ENCODE measurements around the gene PRR14L.
"Not testable (repeated sequence)": the region's sequence is repeated elsewhere in the genome, so short reads cannot be mapped to it uniquely, and the experiment has no call there.

PRR14L gene

GRCh38 chr22:31749636-31750364 is at the start of gene PRR14L:
Gene PRR14L (minus strand): TSS chr22:31750132. CDS start chr22:31738860, 11,272 bp downstream.
- DNase-seq = peak; percentile 98

GRCh38 chr22:31799358-31799757 is 49.4 kb upstream of the PRR14L start:
- not testable (repeated sequence) for DNase-seq

- DNase-seq = no peak
Measured at GRCh38 chr22:31790240-31790639, 40.3 kb upstream of the PRR14L start.

GRCh38 chr22:31789803-31790202 is 39.9 kb upstream of the PRR14L start:
- no peak for DNase-seq

GRCh38 chr22:31776231-31776630 is 26.3 kb upstream of the PRR14L start:
- no peak for DNase-seq

GRCh38 chr22:31773416-31773815 is 23.5 kb upstream of the PRR14L start:
- no peak for DNase-seq

- DNase-seq = no peak
Measured at GRCh38 chr22:31768422-31769059, 18.6 kb upstream of the PRR14L start.

GRCh38 chr22:31764785-31765184 is 14.9 kb upstream of the PRR14L start:
- DNase-seq = no peak

GRCh38 chr22:31758860-31759259 is 8.9 kb upstream of the PRR14L start:
- not testable (repeated sequence) for DNase-seq

- DNase-seq = no peak
Measured at GRCh38 chr22:31757265-31757664, 7.3 kb upstream of the PRR14L start.

GRCh38 chr22:31754813-31755212 is 4.9 kb upstream of the PRR14L start:
- no peak for DNase-seq

- DNase-seq = peak; percentile 97
Measured at GRCh38 chr22:31753634-31754501, 3.9 kb upstream of the PRR14L start, which contains the start of gene DEPDC5. Gene DEPDC5 (plus strand): TSS chr22:31754019. CDS start chr22:31754922, 903 bp downstream.

- no peak for DNase-seq
Measured at GRCh38 chr22:31753005-31753633, 3.2 kb upstream of the PRR14L start.

GRCh38 chr22:31752096-31752847 is 2.3 kb upstream of the PRR14L start:
- no peak for DNase-seq

GRCh38 chr22:31750365-31751284 is 693 bp upstream of the PRR14L start:
- DNase-seq = no peak

GRCh38 chr22:31748490-31748889 is 1.4 kb downstream of the PRR14L start:
- no peak for DNase-seq

GRCh38 chr22:31747441-31747840 is 2.5 kb downstream of the PRR14L start:
- no peak for DNase-seq

GRCh38 chr22:31743871-31744270 is 6.1 kb downstream of the PRR14L start:
- DNase-seq = no peak

GRCh38 chr22:31742682-31743081 is 7.2 kb downstream of the PRR14L start:
- DNase-seq = no peak

GRCh38 chr22:31742115-31742514 is 7.8 kb downstream of the PRR14L start:
- DNase-seq = no peak

- DNase-seq = not testable (repeated sequence)
Measured at GRCh38 chr22:31740314-31740713, 9.6 kb downstream of the PRR14L start.

Measured in CD4-positive, alpha-beta T cell treated with Interleukin-12 subunit alpha and Interleukin-12 subunit beta, for 1 hour (primary cell).